ENCODE data around the gene ASXL3. TPM values are rescaled to one million over a fixed set of nuclear protein-coding genes. Genes with fewer than 3 reads are reported as not detected.

The ASXL3 gene
- total and polyA plus RNA-seq, 2 donors (not counting 3 experiments of a cell fraction or from before 2014, with no cell fraction given) = 0.07 to 0.27 TPM

DNA sequence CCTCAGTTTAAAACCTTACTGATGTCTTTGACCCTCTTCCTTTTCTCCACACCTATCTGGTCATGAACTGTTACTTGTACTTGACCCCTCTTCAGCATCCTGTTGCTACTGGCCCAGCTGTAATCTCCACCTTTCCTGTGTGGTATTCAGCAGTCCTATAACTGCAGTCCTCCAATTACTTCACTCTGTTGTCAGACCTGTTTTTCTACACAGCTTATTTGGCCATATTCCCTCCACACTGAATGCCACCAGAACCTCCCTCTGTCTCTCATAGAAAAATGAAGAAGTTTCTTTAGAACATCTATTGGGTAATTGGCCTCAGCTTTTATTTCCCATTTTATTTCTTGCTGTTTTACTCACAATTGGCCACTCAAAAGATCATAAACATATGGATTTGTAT lies 155.4 kb downstream of the ASXL3 start:
- ChIA-PET POLR2A (no interaction called here), CTCF (interaction anchor here (0.8 kb wide), 1 partner anchor 16 kb away, joined by 3 read pairs; no protein-coding TSS in a partner anchor)
- Histone ChIP-seq H3K36me3 (ENCODE audit: control insufficient read depth in 2 of 2, extremely low read depth in 1 of 2, insufficient read depth in 2 of 2, low read length in 2 of 2) (no peaks in the 10 kb centered on the region), H3K9me3 (replicated peaks; ENCODE audit: control insufficient read depth, insufficient read depth, low read length) (no peaks in the 10 kb centered on the region), H3K27me3 (ENCODE audit: control insufficient read depth in 2 of 2, insufficient read depth in 2 of 2, low read length in 2 of 2) (no peaks in the 10 kb centered on the region), H3K4me1 (ENCODE audit: control insufficient read depth, extremely low read depth, insufficient read depth, low read length) (no peaks in the 10 kb centered on the region), H3K4me2 (ENCODE audit: insufficient read depth, low read length) (no peak overlapping the region), H3K9me1 (replicated peaks; ENCODE audit: control insufficient read depth, extremely low read depth, insufficient read depth, low read length) (no peaks in the 10 kb centered on the region), H3K4me3 (replicated peaks in 1 of 3; ENCODE audit: insufficient read depth in 1 of 3, low read depth in 1 of 3, low read length in 3 of 3) (no peak overlapping the region), H3K79me2 (ENCODE audit: control insufficient read depth, insufficient read depth, low read length) (no peaks in the 10 kb centered on the region), H2AFZ (ENCODE audit: low read depth, low read length) (no peak overlapping the region), H4K20me1 (replicated peaks; ENCODE audit: control insufficient read depth, extremely low read depth, insufficient read depth, low read length) (no peaks in the 10 kb centered on the region), H3K27ac (ENCODE audit: insufficient read depth, low read depth, low read length) (no peak overlapping the region), H3K9ac (replicated peaks; ENCODE audit: extremely low read depth, insufficient read depth, low read length) (no peak overlapping the region)
- FAIRE-seq (no peak), DNase-seq (ENCODE audit: low read depth, low spot score) (no peak)
- no TSS peak for BruUV-seq (replicated peaks)
- TF ChIP-seq, protein P1, sequence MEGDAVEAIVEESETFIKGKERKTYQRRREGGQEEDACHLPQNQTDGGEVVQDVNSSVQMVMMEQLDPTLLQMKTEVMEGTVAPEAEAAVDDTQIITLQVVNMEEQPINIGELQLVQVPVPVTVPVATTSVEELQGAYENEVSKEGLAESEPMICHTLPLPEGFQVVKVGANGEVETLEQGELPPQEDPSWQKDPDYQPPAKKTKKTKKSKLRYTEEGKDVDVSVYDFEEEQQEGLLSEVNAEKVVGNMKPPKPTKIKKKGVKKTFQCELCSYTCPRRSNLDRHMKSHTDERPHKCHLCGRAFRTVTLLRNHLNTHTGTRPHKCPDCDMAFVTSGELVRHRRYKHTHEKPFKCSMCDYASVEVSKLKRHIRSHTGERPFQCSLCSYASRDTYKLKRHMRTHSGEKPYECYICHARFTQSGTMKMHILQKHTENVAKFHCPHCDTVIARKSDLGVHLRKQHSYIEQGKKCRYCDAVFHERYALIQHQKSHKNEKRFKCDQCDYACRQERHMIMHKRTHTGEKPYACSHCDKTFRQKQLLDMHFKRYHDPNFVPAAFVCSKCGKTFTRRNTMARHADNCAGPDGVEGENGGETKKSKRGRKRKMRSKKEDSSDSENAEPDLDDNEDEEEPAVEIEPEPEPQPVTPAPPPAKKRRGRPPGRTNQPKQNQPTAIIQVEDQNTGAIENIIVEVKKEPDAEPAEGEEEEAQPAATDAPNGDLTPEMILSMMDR (IDR thresholded peaks at IDR 0.05; ENCODE audit: extremely low read depth in 1 of 2, insufficient read depth in 1 of 2, low read depth in 1 of 2, low read length in 2 of 2) = no peak
- no peak for TF ChIP-seq EZH2 (IDR thresholded peaks at IDR 0.05; ENCODE audit: borderline replicate concordance, low read depth, low read length, severe bottlenecking)
- dilution Hi-C loops (cut with MboI; ENCODE audit: extremely low pct_ligation_motif_present, low sequenced_read_pairs) = no loop called here
- intact Hi-C loops (cut with micrococcal nuclease) = no loop called here

DNA sequence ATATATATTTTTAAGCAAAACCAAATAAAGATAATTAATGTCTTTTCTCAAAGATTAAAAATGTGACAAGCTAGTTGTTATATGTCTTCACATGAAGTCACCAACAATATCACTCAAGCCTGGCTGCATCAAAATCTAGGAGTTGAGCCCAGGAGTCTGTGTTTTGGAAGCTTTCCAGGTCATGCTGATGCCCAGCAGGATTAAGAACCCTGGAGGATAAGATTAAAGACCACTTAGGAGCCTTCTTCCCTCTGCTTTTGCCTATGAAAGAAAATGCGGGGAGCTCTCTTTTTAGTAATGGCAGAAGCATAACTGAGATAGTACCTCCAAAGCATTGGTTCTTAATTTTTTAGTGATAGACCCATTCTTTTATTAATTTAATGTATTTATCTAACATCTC lies 157.4 kb downstream of the ASXL3 start:
- H3K27ac ChIP-seq (ENCODE audit: insufficient read depth, low read depth, low read length) = no peak overlapping the region
- FAIRE-seq = no peak
- H3K4me2 ChIP-seq (ENCODE audit: insufficient read depth, low read length) = no peak overlapping the region
- no peak overlapping the region for H3K4me3 ChIP-seq (replicated peaks in 1 of 3; ENCODE audit: insufficient read depth in 1 of 3, low read depth in 1 of 3, low read length in 3 of 3)
- dilution Hi-C loops (cut with MboI; ENCODE audit: extremely low pct_ligation_motif_present, low sequenced_read_pairs) = no loop called here
- no peaks in the 10 kb centered on the region for H3K79me2 ChIP-seq (ENCODE audit: control insufficient read depth, insufficient read depth, low read length)
- no peak for TF ChIP-seq JUN (IDR thresholded peaks at IDR 0.05; ENCODE audit: borderline replicate concordance, insufficient read depth, insufficient read length, low read depth)
- TF ChIP-seq FOS (IDR thresholded peaks at IDR 0.05; ENCODE audit: borderline replicate concordance, insufficient read depth, low read length) = no peak
- TF ChIP-seq POLR2A (IDR thresholded peaks at IDR 0.05; ENCODE audit: low read depth, low read length) = no peak
- no peaks in the 10 kb centered on the region for H3K27me3 ChIP-seq (ENCODE audit: control insufficient read depth in 2 of 2, insufficient read depth in 2 of 2, low read length in 2 of 2)
- H4K20me1 ChIP-seq (replicated peaks; ENCODE audit: control insufficient read depth, extremely low read depth, insufficient read depth, low read length) = no peaks in the 10 kb centered on the region
- H3K4me1 ChIP-seq (ENCODE audit: control insufficient read depth, extremely low read depth, insufficient read depth, low read length) = no peaks in the 10 kb centered on the region
- H3K9ac ChIP-seq (replicated peaks; ENCODE audit: extremely low read depth, insufficient read depth, low read length) = no peak overlapping the region
- POLR2A ChIA-PET = no interaction called here
- no peaks in the 10 kb centered on the region for H3K9me3 ChIP-seq (replicated peaks; ENCODE audit: control insufficient read depth, insufficient read depth, low read length)
- no TSS peak for BruUV-seq (replicated peaks)
- H3K36me3 ChIP-seq (ENCODE audit: control insufficient read depth in 2 of 2, extremely low read depth in 1 of 2, insufficient read depth in 2 of 2, low read length in 2 of 2) = no peaks in the 10 kb centered on the region
- H3K9me1 ChIP-seq (replicated peaks; ENCODE audit: control insufficient read depth, extremely low read depth, insufficient read depth, low read length) = no peaks in the 10 kb centered on the region
- no peak overlapping the region for H2AFZ ChIP-seq (ENCODE audit: low read depth, low read length)
- intact Hi-C loops (cut with micrococcal nuclease) = no loop called here
- no peak for DNase-seq (ENCODE audit: low read depth, low spot score)
- CTCF ChIA-PET = interaction anchor here (0.6 to 0.9 kb wide), 2 partner anchors 14 to 22 kb away, joined by 3 read pairs; no protein-coding TSS in a partner anchor
